ENCODE measurements around the gene PSMG4. TPM values are rescaled to one million over a fixed set of nuclear protein-coding genes. Genes with fewer than 3 reads are reported as not detected.

Gene PSMG4
- total and polyA plus RNA-seq, 2 donors (not counting 3 experiments of a cell fraction or from before 2014, with no cell fraction given), result 31.4 to 46.0 TPM

DNA sequence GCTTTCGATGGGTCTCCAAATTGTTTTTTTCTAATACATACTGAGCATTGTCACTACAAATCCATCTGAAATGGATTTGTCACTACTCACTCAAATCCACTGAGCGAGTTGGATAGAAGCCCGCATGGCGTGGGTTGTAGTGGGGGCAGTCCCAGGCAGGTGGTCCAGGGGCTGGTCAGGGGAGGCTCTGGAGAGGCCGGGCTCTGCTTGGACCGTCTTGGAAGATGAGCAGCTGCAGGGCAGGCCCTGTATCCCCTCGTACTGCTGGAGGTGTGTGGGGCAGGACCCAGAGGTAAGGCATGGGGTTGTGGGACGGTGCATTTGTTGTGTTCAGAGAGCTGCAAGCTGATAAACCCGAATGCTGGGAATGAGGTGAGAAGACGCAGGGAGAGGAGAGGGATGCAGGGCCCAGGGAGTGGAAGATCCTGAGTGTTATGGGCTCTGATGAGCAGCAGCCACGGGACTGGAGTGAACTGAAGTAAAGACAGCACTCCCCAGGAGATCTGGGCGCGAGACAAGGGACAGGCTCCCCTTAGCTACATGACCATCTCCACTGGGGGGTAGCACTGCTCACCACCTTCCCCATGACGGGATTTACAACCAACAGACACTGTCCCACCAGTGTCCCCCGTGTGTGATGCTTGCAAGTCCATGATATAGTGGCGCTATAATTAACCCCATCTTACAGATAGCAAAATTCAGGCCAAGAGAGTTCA lies 45.9 kb downstream of the PSMG4 start:
- POLR2A ChIA-PET, result no interaction called here
- CTCF ChIA-PET, result interaction anchor here (1.6 to 1.8 kb wide), 2 partner anchors 13 to 33 kb away, joined by 4 read pairs; no protein-coding TSS in a partner anchor

DNA sequence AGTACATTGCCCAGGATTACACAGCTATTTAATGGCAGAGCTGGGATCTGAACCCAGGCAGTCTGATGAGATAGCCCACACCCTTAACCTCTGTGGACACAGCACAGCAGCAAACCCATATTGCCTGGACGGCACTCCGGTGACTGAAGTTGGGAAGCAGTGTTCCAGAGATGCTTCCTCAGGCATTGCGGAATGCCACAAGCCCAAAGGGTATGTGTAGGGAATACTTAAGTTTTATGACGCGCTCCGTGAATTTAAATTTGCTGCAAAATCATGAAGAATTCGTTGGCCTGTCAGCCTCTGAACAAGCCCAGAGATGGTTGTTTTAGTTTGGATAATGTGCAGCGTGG lies 46.4 kb downstream of the PSMG4 start:
- intact Hi-C loops (cut with micrococcal nuclease), result no loop called here
- H2AFZ ChIP-seq (ENCODE audit: low read depth, low read length), result no peak overlapping the region
- FAIRE-seq (no peak), DNase-seq (ENCODE audit: low read depth, low spot score) (no peak)
- dilution Hi-C loops (cut with MboI; ENCODE audit: extremely low pct_ligation_motif_present, low sequenced_read_pairs), result no loop called here
- CTCF ChIA-PET, result interaction anchor here (1.6 kb wide), 1 partner anchor 33 kb away, joined by 4 read pairs; no protein-coding TSS in a partner anchor
- H3K9me1 ChIP-seq (replicated peaks; ENCODE audit: control insufficient read depth, extremely low read depth, insufficient read depth, low read length), result no peaks in the 10 kb centered on the region
- H3K4me1 ChIP-seq (ENCODE audit: control insufficient read depth, extremely low read depth, insufficient read depth, low read length), result no peaks in the 10 kb centered on the region
- H3K4me3 ChIP-seq (replicated peaks in 1 of 3; ENCODE audit: insufficient read depth in 1 of 3, low read depth in 1 of 3, low read length in 3 of 3), result no peak overlapping the region
- H3K9me3 ChIP-seq (replicated peaks; ENCODE audit: control insufficient read depth, insufficient read depth, low read length), result no peaks in the 10 kb centered on the region
- no peak overlapping the region for H3K27ac ChIP-seq (ENCODE audit: insufficient read depth, low read depth, low read length)
- H4K20me1 ChIP-seq (replicated peaks; ENCODE audit: control insufficient read depth, extremely low read depth, insufficient read depth, low read length), result no peaks in the 10 kb centered on the region
- H3K9ac ChIP-seq (replicated peaks; ENCODE audit: extremely low read depth, insufficient read depth, low read length), result no peak overlapping the region
- TF ChIP-seq GATA2 (IDR thresholded peaks at IDR 0.05; ENCODE audit: insufficient read depth, insufficient read length, low read depth, low read length) (no peak), MYC (IDR thresholded peaks at IDR 0.05; ENCODE audit: low read depth, low read length) (no peak), EZH2 (IDR thresholded peaks at IDR 0.05; ENCODE audit: borderline replicate concordance, low read depth, low read length, severe bottlenecking) (no peak), POLR2AphosphoS5 (IDR thresholded peaks at IDR 0.05; ENCODE audit: insufficient read depth, low read depth, low read length) (no peak)
- TF ChIP-seq, protein P1, sequence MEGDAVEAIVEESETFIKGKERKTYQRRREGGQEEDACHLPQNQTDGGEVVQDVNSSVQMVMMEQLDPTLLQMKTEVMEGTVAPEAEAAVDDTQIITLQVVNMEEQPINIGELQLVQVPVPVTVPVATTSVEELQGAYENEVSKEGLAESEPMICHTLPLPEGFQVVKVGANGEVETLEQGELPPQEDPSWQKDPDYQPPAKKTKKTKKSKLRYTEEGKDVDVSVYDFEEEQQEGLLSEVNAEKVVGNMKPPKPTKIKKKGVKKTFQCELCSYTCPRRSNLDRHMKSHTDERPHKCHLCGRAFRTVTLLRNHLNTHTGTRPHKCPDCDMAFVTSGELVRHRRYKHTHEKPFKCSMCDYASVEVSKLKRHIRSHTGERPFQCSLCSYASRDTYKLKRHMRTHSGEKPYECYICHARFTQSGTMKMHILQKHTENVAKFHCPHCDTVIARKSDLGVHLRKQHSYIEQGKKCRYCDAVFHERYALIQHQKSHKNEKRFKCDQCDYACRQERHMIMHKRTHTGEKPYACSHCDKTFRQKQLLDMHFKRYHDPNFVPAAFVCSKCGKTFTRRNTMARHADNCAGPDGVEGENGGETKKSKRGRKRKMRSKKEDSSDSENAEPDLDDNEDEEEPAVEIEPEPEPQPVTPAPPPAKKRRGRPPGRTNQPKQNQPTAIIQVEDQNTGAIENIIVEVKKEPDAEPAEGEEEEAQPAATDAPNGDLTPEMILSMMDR (IDR thresholded peaks at IDR 0.05; ENCODE audit: extremely low read depth in 1 of 2, insufficient read depth in 1 of 2, low read depth in 1 of 2, low read length in 2 of 2), result no peak
- H3K4me2 ChIP-seq (ENCODE audit: insufficient read depth, low read length), result no peak overlapping the region
- POLR2A ChIA-PET, result no interaction called here
- H3K36me3 ChIP-seq (ENCODE audit: control insufficient read depth in 2 of 2, extremely low read depth in 1 of 2, insufficient read depth in 2 of 2, low read length in 2 of 2), result peaks cover 0 to 1% of the 10 kb centered on the region in 2 experiments
- BruUV-seq (replicated peaks), result no TSS peak
- H3K27me3 ChIP-seq (ENCODE audit: control insufficient read depth in 2 of 2, insufficient read depth in 2 of 2, low read length in 2 of 2), result no peaks in the 10 kb centered on the region
- no peaks in the 10 kb centered on the region for H3K79me2 ChIP-seq (ENCODE audit: control insufficient read depth, insufficient read depth, low read length)

More for the DNA sequence above, 45.9 kb downstream of the PSMG4 start:
- dilution Hi-C loops (cut with MboI; ENCODE audit: extremely low pct_ligation_motif_present, low sequenced_read_pairs) (no loop called here), intact Hi-C loops (cut with micrococcal nuclease) (no loop called here)
- TF ChIP-seq, protein P1 (IDR thresholded peaks at IDR 0.05; ENCODE audit: extremely low read depth in 1 of 2, insufficient read depth in 1 of 2, low read depth in 1 of 2, low read length in 2 of 2), result no peak
- H3K36me3 ChIP-seq (ENCODE audit: control insufficient read depth in 2 of 2, extremely low read depth in 1 of 2, insufficient read depth in 2 of 2, low read length in 2 of 2), result peaks cover 0 to 1% of the 10 kb centered on the region in 2 experiments
- BruUV-seq (replicated peaks), result no TSS peak
- H3K9ac ChIP-seq (replicated peaks; ENCODE audit: extremely low read depth, insufficient read depth, low read length), result no peak overlapping the region
- no peaks in the 10 kb centered on the region for H4K20me1 ChIP-seq (replicated peaks; ENCODE audit: control insufficient read depth, extremely low read depth, insufficient read depth, low read length)
- H3K27ac ChIP-seq (ENCODE audit: insufficient read depth, low read depth, low read length), result no peak overlapping the region
- no peaks in the 10 kb centered on the region for H3K9me3 ChIP-seq (replicated peaks; ENCODE audit: control insufficient read depth, insufficient read depth, low read length)
- H3K4me3 ChIP-seq (replicated peaks in 1 of 3; ENCODE audit: insufficient read depth in 1 of 3, low read depth in 1 of 3, low read length in 3 of 3), result no peak overlapping the region
- no peaks in the 10 kb centered on the region for H3K4me1 ChIP-seq (ENCODE audit: control insufficient read depth, extremely low read depth, insufficient read depth, low read length)
- H3K4me2 ChIP-seq (ENCODE audit: insufficient read depth, low read length), result no peak overlapping the region
- no peak for DNase-seq (ENCODE audit: low read depth, low spot score)
- no peak overlapping the region for H2AFZ ChIP-seq (ENCODE audit: low read depth, low read length)
- no peaks in the 10 kb centered on the region for H3K27me3 ChIP-seq (ENCODE audit: control insufficient read depth in 2 of 2, insufficient read depth in 2 of 2, low read length in 2 of 2)
- no peaks in the 10 kb centered on the region for H3K9me1 ChIP-seq (replicated peaks; ENCODE audit: control insufficient read depth, extremely low read depth, insufficient read depth, low read length)
- no peaks in the 10 kb centered on the region for H3K79me2 ChIP-seq (ENCODE audit: control insufficient read depth, insufficient read depth, low read length)
- no peak for FAIRE-seq
